HFFc6 (cell line): ENCODE results near the gene NDUFAF3. TPM values are rescaled to one million over a fixed set of nuclear protein-coding genes. Genes with fewer than 3 reads are reported as not detected.

Source experiments
- DNase-seq: peaks from one replicate; pipeline ENCODE4 v3.0.0-alpha.2; 2018
- H3K27ac Mint-ChIP-seq: 2 replicates; pipeline ENCODE4 v1.8.0; 2020; ENCODE audit warnings: mild to moderate bottlenecking, mixed read lengths
- H3K27me3 Mint-ChIP-seq: 2 replicates; pipeline ENCODE4 v1.8.0; 2021; ENCODE audit warnings: mild to moderate bottlenecking, moderate library complexity, mixed read lengths; ENCODE audit not compliant: insufficient read depth
- H3K36me3 Mint-ChIP-seq: 2 replicates; pipeline ENCODE4 v1.8.0; 2021; ENCODE audit warnings: low read depth, mixed read lengths
- H3K4me1 Mint-ChIP-seq: 2 replicates; pipeline ENCODE4 v1.8.0; 2020; ENCODE audit warnings: low read depth, mixed read lengths
- H3K4me3 Mint-ChIP-seq: 2 replicates; pipeline ENCODE4 v1.8.0; 2020; ENCODE audit warnings: mild to moderate bottlenecking, moderate library complexity, mixed read lengths
- H3K9me3 Mint-ChIP-seq: 2 replicates; pipeline ENCODE4 v1.8.0; 2020; ENCODE audit warnings: mild to moderate bottlenecking, mixed read lengths
- CTCF ChIP-seq: fragments of 200-600 bp; sonication (generic); IDR thresholded peaks from 2 replicates; pipeline ENCODE4 v1.5.0; 2021; ENCODE audit warnings: antibody characterized with exemption, mild to moderate bottlenecking
- total RNA-seq, 6 experiments: library from RNA; stranded (reverse); fragmentation: NEBNext Ultra II Directional; extraction: Animal tissue kit (Norgen Biotek cat#: 25700); gene quantifications; 2 replicates in 1 of 6; 3 replicates in 5 of 6; pipeline ENCODE4 v1.2.3, GENCODE V29; 2021

NDUFAF3 gene
- total RNA-seq, 6 experiments from 2014 or later: 129 to 164 (median 153) TPM

GRCh38 chr3:48996640-48997039 is 25.3 kb upstream of the NDUFAF3 start:
- Mint-ChIP-seq H3K4me1 (peaks cover 19% of the 10 kb centered on the region), H3K36me3 (peaks cover 11% of the 10 kb centered on the region), H3K4me3 (no peak overlapping the region), H3K27ac (no peak overlapping the region), H3K9me3 (no peaks in the 10 kb centered on the region), H3K27me3 (no peaks in the 10 kb centered on the region; the same call in 1 of the 2 replicates)
- no peak for DNase-seq
- TF ChIP-seq CTCF: no peak

- H3K36me3 Mint-ChIP-seq: peaks cover 7% of the 10 kb centered on the region
These were observed 24.8 kb upstream of the NDUFAF3 start for GRCh38 chr3:48997102-48997635.

GRCh38 chr3:48997714-48998637 is 23.9 kb upstream of the NDUFAF3 start:
- Mint-ChIP-seq H3K27me3 (no peaks in the 10 kb centered on the region; the same call in 1 of the 2 replicates), H3K4me3 (no peak overlapping the region), H3K27ac (no peak overlapping the region), H3K36me3 (peaks cover 6% of the 10 kb centered on the region), H3K4me1 (peaks cover 13% of the 10 kb centered on the region), H3K9me3 (no peaks in the 10 kb centered on the region)
- no peak for TF ChIP-seq CTCF
- no peak for DNase-seq

More at GRCh38 chr3:48997102-48997635, 24.8 kb upstream of the NDUFAF3 start:
- H3K4me1 Mint-ChIP-seq: peaks cover 14% of the 10 kb centered on the region
- no peaks in the 10 kb centered on the region; the same call in 1 of the 2 replicates for H3K27me3 Mint-ChIP-seq
- peak; percentile 18; the same call in 1 of the 2 replicates for TF ChIP-seq CTCF
- no peak overlapping the region for H3K4me3 Mint-ChIP-seq
- no peak for DNase-seq
- H3K27ac Mint-ChIP-seq: no peak overlapping the region
- H3K9me3 Mint-ChIP-seq: no peaks in the 10 kb centered on the region

- Mint-ChIP-seq H3K27me3 (no peaks in the 10 kb centered on the region; the same call in 1 of the 2 replicates), H3K27ac (no peak overlapping the region), H3K36me3 (peaks cover 10% of the 10 kb centered on the region), H3K4me3 (no peak overlapping the region), H3K9me3 (no peaks in the 10 kb centered on the region), H3K4me1 (0 out of 2 replicates have a peak, but pooled peaks cover under 1% of the 10 kb centered on the region)
- TF ChIP-seq CTCF: no peak
- DNase-seq: no peak
These were observed 22.6 kb upstream of the NDUFAF3 start for GRCh38 chr3:48999085-48999858.

- H3K4me1 Mint-ChIP-seq: peaks cover 2% of the 10 kb centered on the region
- DNase-seq: no peak
These were observed 20.8 kb upstream of the NDUFAF3 start for GRCh38 chr3:49001155-49001554.

More at GRCh38 chr3:49001155-49001554, 20.8 kb upstream of the NDUFAF3 start:
- H3K27me3 Mint-ChIP-seq: no peaks in the 10 kb centered on the region
- no peak overlapping the region for H3K4me3 Mint-ChIP-seq
- 0 out of 2 replicates have a peak, but pooled peaks cover 4% of the 10 kb centered on the region for H3K36me3 Mint-ChIP-seq
- no peak overlapping the region for H3K27ac Mint-ChIP-seq
- H3K9me3 Mint-ChIP-seq: no peaks in the 10 kb centered on the region
- TF ChIP-seq CTCF: peak; percentile 28; the same call in 1 of the 2 replicates
